ENCODE results near the gene FANCI.

FANCI gene

DNA sequence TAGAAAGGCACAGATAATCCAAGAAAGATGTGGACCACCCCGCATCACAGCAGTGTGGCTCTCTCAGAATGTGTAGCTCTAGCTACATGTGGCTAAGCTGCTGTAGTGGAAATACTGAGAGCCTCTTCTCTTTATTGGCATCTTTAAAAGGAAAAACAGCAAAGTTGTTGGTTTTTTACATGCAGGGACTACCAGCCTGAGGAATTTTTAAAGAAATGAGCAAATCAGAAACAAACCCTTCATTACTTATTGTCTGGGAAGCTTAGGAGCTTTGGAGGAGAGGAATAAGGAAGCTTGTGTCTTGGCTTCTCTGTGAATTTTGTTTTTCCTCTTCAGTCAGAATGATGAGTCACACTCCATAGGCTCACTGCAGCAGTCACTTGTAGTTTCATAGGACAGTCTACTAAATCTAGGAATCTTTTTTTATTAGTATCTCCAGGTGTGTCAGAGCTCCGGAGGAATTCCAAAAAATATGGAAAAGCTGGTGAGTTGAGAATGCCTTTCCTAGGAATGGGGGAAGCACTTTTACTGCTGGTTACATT lies 63.3 kb downstream of the FANCI start:
- no peak for DNase-seq (ENCODE audit: low read depth)

DNA sequence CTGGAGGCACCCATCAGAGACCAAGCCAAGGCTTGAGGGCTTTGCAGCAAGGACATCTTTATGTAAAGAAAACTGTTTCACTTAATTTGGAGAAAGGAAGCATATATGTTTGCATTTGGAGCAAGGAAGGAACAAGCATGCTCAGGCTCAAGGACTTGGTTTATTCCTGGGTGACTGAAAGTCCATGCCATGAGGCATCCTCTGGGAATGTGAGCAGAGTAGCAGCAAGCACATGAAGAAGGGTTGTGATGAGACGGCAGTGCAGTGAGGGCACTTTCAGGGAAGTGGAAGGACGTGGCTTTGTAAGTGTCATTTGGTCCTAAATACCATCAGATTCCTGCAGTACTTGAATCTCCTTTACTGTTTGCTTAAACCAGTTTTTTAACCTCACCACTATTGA lies 64.0 kb downstream of the FANCI start:
- no peak for DNase-seq (ENCODE audit: low read depth)

DNA sequence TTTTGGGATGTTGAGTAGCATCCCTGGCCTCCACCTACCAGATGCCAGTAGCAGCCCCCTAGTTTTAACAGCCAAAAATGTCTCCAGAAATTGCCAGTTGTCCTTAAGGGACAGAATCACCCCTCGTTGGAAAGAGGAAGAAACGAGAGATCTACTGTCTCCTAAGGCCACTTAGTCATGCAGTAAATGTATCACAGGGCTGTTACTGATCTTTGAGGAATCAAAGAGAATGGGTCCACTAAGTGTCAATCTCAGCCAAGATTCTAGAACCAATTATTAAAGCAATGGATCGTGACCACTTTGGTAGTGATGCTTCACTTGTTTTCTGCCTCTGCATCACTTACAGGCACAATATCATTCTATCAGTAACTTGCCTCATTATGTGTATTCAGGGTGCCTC lies 64.5 kb downstream of the FANCI start:
- DNase-seq (ENCODE audit: low read depth): no peak

DNA sequence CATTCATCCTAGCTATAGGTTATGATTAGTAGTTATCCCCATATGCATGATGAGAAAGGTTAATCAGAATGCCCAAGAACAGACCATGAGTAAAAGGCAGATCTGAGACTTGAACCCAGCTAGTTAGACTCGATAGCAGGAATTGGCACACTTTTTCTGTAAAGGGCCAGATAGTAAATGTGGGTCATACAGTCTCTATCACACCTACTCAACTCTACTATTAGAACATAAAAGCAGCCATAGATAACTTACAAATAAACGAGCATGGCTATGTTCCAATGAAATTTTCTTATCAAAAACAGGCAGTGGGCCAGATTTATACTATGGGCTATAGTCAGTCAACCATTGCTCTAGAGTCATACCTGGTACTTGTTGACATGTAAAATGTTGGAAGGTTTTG lies 66.2 kb downstream of the FANCI start:
- no peak for DNase-seq (ENCODE audit: low read depth)

DNA sequence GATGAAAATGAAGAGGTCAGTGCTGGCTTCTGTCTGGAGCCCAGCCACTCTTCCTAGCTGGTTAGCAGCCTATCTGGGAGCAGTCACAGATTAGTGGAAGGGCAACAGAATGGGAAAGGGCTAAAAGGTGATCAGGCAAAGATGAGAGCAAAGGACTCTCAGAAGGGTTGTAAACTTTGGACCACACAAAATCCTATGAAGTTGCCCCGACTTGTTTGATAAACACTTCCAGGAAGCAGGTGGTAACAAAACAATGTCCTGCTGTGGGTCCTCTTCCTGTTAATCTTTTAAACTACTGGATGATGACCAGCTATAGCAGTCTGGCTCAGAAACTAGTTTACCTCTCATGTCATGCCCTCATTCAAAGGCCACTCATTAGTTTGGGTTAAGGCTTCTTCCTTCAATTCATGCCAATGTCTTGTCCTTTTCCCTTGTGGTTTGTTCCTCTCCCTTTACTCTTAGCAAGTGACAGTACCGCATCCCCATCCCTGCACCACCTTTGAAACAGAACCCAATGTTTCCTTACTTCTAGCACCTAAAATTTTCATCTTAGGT lies 71.7 kb downstream of the FANCI start:
- no peak for DNase-seq (ENCODE audit: low read depth)

DNA sequence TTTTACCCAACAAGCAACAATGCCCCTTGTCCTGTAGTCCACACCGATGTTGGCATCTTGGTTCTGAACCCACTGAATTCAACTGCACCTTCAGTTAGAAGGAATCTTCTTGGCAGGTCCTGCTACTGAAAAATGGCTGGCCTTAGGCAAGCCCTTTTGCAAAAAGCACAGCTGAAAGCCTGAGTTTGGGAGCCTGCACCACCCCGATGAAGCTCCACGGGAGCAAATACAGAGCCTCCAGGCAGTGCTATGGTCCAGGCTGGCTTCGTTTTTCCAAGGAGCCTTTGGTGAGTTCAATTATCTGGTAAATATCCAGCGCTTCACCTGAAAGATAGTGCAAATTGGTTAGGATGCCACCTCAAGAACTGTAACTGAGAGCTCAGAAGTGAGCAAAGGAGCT lies 72.7 kb downstream of the FANCI start:
- DNase-seq (ENCODE audit: low read depth): no peak

DNA sequence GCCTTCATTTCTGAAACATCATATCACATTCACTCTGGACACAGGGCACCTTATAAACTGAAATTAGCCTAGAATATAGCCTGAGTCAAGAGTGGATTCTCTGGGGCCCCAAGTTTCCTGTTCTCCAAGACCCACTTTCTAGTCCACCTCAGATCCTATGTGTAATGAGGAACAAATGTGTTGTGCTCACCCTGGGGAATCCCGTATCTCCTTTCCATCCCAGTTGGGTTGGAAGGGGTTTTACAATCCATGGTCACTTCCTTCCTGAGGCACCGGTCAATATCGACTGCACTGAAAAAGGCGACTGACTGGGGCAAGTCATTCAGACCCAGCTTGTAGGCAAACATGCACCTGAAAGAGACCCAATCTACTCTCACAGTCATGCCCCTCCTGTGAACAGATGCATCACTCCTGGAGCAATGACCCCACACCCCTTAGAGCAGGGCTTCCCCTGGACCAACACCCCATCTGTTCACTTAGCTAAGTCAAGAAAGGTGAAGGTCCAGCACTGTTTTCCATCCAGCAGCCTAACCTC lies 73.5 kb downstream of the FANCI start:
- DNase-seq (ENCODE audit: low read depth): no peak

DNA sequence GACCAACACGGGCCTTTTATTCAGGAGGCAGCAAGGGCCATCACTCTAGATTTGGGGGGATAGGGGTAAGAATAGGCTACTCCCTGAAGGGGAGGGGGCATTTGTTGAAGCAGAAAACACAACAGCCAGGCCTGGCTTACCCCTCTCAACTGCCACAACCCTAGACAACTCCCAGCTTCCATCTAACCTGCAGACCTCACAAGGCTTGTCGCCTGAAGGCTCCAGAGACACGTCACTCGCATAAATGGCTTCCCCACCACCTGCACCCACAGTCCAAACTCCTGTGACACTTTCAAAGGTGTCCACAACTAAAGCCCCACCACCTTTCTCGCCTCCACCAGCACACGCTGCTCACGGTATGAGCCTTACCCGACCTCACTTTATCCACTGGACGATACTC lies 75.9 kb downstream of the FANCI start:
- no peak for DNase-seq (ENCODE audit: low read depth)

DNA sequence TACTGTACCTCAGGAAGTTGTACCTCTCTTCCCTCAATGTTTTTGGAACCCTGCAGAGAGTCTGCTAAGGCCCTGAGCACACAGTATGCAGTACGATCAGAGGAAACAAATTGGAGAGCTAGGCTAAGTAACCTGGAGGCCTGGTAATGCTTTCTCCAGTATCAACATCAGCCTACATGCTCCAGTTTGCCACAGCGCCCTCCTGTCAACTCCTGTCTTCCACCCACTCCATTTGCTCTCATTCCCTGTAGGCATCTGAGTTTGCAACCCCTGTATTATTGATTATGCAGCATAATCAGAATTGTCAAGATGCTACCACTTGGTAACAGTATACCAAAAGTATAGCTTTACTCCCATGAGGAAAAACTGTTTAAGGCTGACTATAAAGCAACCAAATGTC lies 76.4 kb downstream of the FANCI start:
- DNase-seq (ENCODE audit: low read depth): no peak

DNA sequence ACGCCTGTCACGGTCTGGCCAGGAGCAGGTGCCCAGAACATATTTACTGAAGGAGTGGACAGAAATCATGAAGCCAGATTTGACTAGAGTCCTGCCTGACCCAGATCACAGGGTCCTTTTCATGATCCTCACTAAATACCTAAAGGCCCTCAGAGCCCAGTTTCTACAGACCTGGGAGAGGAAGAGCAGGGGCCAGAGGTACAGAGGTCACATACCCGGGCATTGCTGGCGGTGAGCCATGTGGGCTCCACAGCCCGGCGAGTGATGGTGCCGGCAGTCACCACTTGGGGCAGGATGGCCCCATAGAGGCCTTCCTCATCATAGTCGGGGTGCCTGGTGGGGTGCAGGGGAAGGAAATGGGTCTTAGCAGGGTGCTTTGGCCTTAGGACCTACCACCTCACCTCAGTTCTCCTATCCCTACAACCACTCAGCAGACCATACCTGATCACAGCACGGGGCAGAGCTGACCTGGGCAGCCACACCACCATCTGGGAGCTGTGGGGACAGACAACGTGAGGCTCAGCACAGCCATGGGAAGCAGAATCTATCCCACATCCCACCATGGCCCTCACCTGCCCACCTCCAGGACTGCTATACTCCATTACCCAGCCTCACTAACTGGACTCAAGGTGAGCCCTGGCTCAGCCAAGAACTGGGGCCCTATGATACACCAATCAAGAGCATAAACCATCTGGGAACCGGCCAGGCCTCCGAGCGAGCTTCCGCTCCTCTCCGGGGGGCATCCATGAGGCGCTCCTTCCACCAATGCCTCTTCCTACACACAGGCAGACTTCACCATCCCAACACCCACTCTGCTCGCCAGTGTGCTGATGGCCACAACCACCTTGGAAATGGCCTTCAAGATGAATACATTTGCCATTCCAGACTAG lies 78.0 kb downstream of the FANCI start:
- no peak for DNase-seq (ENCODE audit: low read depth)

DNA sequence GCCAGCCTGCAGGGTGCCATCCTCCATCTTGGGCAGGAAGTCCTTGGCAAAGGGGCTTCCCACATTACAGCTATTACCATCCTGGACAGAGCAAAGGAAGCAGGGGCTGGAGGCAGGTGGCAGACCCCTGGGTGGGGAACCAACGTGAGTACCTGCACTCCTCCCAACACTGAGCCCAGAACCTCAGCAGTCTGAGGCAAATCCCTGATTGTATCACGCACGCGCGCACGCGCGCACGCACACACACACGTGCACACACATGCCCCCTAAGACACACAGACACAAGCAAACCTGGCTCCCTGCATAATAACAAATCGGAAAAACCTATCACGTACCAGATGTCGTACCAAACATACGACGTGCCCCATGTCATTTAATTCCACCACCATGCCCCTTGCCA lies 79.0 kb downstream of the FANCI start:
- DNase-seq (ENCODE audit: low read depth): no peak

DNA sequence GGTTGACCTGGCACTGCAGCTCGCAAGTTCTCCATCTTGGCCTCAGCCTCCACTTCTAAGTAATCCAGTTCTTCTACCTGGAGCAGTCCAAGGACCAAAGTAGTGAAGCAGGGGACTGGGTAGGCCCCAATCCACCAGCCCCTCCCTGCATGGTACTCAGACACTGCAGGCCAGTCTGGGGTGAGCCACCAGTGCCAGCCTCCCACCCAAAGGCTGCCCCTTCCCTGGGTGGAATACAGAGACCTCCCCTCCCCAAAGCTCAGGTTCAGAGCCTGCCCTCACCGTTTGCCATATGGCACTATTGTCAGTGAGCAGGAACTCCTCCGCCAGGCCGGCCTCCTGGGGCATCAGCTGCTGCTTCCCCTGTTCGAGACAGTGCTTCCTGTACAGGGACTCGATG lies 80.0 kb downstream of the FANCI start:
- DNase-seq (ENCODE audit: low read depth): no peak

DNA sequence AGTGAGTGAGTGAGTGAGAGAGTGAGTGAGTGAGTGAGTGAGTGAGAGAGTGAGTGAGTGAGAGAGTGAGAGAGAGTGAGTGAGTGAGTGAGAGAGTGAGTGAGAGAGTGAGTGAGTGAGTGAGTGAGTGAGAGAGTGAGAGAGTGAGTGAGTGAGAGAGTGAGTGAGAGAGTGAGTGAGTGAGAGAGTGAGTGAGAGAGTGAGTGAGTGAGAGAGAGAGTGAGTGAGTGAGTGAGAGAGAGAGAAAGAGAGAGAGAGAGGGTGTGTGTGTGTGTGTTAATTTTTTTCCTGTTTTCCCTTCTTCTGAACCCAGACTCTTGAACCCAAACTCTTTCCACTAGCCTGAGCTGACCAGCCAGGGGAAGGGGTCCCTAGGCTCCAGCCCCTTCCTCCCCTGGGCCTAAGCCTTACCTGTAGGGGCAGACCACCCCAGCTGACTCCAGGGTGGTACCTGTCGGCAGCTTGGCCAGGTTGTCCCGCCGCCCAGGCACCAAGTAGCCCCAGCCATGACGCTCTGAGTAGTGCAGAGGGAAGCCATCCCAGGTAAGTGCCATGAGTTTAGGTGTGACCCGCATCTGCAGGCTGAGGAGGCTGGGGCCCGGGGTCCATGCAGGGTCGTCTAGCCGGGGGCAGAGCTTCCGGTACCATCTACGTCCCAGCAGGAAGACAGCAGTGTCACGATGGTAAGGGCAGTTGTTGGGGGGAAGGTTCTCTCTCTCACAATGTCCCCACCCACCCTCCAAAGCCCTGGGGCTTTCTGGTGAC lies 81.4 kb downstream of the FANCI start:
- DNase-seq (ENCODE audit: low read depth): no peak

DNA sequence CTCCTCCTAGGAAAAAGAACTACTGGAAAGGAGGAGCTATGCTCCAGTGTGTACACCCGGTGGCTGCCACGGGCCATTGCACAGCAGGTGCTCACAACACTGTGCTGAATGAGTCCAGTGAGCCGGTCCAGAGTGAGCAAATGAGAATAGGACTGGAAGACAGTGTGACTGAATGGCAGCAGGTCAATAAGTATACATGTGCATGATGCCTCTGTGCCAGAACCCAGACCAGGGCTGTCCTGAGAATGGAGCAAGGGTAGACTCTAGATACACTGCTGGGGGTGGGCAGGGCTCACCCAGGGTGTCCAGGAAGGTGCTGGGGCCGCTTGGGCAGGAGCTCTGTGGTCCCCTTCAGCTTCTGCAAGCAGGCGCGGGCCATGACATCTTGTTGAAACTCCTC lies 82.5 kb downstream of the FANCI start:
- DNase-seq (ENCODE audit: low read depth): no peak

DNA sequence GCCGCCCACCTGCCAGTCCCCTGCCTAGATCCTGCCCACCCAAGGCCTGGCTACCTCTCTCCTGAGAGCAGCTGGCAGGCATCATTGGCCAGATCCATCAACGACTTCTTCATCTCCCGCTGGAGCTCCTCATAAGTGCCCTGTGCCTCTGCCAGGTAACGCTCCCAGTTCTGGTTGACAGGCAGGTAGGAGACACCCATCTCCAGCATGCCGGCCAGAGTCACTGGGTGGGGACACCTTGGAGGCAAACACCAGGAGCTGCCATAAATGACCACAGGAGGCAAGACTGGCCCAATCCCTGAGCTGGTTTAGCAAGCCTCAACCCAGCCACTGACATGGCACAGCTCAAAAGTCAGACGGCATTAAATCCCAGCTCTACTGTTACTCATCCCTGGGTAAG lies 83.3 kb downstream of the FANCI start:
- no peak for DNase-seq (ENCODE audit: low read depth)

DNA sequence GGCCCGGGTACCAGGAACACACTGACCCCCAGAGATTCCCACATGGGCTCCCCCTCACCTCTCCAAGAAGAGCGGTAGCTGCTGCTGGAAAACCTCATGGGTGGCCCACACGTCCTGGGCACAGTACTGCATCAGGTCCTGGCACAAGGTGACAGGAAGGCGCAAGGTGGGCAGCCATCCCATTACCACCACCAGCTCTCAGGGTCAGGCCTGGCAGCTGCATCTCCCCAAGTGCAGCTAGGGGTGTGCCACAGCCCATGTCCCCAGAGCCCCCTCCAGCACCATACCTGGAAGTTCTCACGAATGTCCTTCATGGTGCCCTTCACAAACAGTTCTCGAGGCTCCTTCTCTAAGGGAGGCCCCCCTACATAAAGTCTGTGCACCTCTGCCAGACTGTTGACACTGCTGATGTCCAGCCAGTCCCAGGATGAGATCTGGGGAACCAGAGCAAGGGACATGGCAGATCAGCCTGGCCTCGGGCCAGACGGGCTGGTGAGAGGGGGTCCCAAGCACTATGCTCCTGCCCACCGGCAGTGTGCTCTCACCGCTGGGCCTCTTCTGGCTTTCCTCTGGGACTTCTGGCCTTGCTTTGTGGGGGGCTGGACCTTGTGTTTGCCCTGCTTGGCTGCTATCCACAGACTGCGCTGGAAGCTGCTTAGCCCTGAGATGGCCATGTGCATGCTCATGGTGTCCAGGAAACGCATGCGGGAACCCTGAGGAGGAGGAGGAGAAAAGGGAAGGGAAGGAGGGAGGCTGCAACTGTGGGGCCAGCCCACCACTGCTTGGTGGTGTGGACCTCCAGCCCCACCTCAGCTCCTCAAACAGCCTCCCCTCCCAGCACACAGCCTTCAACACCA lies 84.8 kb downstream of the FANCI start:
- no peak for DNase-seq (ENCODE audit: low read depth)

DNA sequence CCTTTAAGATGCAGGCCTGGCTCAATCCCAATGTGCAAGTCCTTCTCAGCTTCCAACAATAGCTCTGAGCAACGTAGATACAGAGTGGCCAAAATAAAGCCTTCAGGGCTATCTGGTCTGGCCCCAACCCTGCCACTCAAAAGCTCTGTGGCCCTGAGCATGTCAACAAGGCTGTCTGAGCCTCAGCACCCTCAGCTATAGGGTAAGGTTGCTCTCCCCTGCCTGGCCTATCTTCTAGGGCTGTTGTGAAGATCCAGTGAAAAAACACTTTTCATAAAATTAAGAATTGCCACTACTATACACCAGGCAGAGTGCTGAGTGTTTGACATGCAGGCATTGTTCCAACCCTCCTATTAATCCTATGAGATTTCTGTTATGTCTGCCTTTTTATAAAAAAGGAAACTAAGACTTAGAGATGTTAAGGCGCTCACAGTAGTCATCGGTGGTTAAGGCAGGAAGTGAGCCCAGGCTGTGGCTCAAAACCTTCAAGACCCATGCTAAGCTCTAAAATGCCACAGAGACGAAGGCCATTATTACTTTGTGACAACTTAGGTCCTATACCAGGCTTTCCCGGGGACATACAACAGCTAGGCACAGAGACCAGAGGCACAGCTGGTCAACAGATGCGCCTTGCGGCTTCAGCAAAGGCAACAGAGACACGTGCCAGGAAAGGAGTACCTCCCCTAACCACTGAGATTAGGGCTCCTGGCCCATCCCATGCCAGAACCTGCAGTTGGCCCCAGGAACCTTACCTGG lies 85.7 kb downstream of the FANCI start:
- no peak for DNase-seq (ENCODE audit: low read depth)

DNA sequence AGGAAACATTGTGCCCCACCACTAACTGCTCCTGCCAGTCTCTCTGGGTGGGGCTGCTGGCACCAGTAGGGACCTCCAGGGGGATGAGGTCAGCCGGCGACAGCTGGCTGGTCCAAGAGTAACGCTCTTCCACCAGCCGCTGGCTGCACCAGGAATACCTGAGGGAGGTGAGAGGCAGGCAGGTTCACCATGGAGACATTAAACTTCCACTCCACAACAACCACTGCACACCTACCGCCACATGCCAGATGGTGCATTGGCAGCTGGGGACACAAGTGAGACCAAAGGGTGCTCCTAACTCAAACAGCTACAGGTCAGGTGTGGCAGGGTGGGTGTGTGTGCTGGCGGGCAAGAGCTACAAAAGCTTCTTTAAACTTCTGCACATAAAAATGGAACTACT lies 86.3 kb downstream of the FANCI start:
- no peak for DNase-seq (ENCODE audit: low read depth)

DNA sequence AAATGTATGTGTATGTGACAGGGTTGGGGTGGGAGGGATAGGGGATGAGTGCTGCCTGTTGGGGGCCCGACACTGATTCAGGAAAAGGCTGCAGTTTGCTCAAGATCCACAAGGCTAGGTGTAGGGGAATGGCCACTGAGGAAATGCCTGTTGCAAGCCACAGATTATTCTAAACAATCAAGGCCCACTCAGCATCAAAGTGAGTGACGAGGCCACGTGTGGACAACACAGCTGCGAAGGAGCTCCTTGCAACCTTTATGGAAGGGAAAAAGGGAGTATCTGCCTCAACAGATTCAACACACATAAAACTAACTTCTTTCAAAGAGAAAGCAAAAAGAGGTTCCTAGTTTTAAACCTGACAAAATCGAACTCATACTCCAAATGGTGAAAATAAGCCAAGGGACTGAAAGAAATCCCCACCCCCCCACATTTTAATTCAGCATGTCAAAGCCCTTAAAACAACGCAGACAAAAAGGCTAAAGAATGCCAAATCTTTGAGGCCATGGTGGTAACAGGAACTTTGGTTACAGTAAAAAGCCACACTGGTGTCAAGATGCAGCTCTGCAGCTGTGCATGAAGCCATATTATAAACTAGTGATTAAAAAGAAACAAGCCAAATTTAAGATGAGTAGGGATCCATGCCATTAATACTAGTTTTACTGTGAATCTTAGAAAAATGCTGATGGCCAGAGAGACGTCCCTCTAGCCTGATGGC lies 87.3 kb downstream of the FANCI start:
- no peak for DNase-seq (ENCODE audit: low read depth)

DNA sequence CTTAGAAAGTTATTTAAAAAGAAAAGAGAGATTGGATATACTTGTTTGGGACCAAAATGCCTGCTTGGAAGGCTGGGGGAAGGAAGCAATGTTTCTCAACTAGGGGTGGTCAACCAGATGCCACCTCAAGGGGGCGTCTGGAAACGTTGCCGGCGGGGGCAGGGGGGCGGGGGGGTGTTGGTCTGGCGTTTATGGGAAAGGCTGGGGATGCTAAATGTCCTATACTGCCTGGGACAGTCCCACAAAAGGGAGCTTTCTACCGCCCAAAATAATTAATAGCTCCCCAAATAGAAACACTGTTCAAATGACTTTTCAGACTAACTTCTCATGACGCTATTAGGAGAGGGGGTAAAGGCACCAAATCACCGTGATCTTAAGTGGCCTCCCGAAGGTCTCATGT lies 88.7 kb downstream of the FANCI start:
- DNase-seq (ENCODE audit: low read depth): no peak

Data from fibroblast of the conjunctiva (primary cell).